Activated naive CD4-positive, alpha-beta T cell treated with anti-CD3 and anti-CD28 coated beads, Interleukin-2, amount 50 U/mL, for 24 hours (primary cell): Measurements from ENCODE around the gene ACKR3.

Source experiments
- H3K27ac Mint-ChIP-seq: one replicate; pipeline ENCODE4 v1.8.0; 2021; ENCODE audit warnings: mild to moderate bottlenecking, mixed read lengths
- H3K27me3 Mint-ChIP-seq: one replicate; pipeline ENCODE4 v1.8.0; 2021; ENCODE audit warnings: mixed read lengths
- H3K36me3 Mint-ChIP-seq: one replicate; pipeline ENCODE4 v1.8.0; 2021; ENCODE audit warnings: mixed read lengths
- H3K4me1 Mint-ChIP-seq: one replicate; pipeline ENCODE4 v1.8.0; 2021; ENCODE audit warnings: mixed read lengths
- H3K4me3 Mint-ChIP-seq: one replicate; pipeline ENCODE4 v1.8.0; 2021; ENCODE audit warnings: mild to moderate bottlenecking, mixed read lengths
- H3K9me3 Mint-ChIP-seq: one replicate; pipeline ENCODE4 v1.8.0; 2021; ENCODE audit warnings: mixed read lengths

Gene ACKR3

DNA sequence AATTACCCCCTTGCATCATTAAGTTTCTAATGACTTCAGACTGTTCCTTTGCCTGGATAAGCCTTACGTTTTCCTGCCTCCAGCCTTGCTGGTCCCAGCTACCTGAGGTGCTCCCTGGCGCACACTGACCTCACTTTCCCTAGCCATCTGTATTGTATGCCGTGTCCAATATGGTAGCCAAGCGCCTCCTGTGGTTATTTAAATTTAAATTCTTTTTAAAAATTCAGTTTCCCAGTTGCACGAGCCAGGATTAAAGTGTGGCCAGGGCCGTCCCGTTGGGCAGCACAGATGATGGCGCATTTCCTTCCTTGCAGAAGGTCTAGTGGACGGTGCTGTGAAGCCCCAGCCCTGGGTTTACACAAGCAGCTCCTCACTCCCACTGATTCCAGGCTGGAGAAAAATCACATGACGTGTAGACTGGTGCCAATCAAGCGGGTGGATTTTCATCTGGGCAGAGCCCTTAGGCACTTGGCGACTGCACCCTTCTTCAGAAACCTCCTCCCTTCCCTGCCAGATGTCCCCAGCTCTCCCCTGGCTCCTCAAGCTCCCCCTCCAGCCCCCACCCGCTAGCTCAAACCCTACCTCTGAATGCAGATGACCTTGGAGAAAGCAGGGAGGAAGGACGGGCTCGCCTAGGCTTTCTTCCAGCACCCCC is 33.9 kb downstream of the ACKR3 start:
- Mint-ChIP-seq H3K9me3 (no peaks in the 10 kb centered on the region), H3K4me1 (peaks cover 7% of the 10 kb centered on the region), H3K27ac (no peak overlapping the region), H3K4me3 (no peak overlapping the region), H3K36me3 (no peaks in the 10 kb centered on the region), H3K27me3 (peaks cover 9% of the 10 kb centered on the region)

- Mint-ChIP-seq H3K9me3 (no peaks in the 10 kb centered on the region), H3K36me3 (no peaks in the 10 kb centered on the region), H3K4me3 (no peak overlapping the region), H3K27me3 (peaks cover 9% of the 10 kb centered on the region), H3K27ac (no peak overlapping the region), H3K4me1 (peaks cover 7% of the 10 kb centered on the region)
Measured at GRCh38 chr2:236604575-236605344, 35.1 kb downstream of the ACKR3 start.

GRCh38 chr2:236605345-236605734 is 35.7 kb downstream of the ACKR3 start:
- H3K4me1 Mint-ChIP-seq = peaks cover 7% of the 10 kb centered on the region
- H3K9me3 Mint-ChIP-seq = no peaks in the 10 kb centered on the region
- peaks cover 9% of the 10 kb centered on the region for H3K27me3 Mint-ChIP-seq
- no peak overlapping the region for H3K27ac Mint-ChIP-seq
- no peaks in the 10 kb centered on the region for H3K36me3 Mint-ChIP-seq
- H3K4me3 Mint-ChIP-seq = no peak overlapping the region

DNA sequence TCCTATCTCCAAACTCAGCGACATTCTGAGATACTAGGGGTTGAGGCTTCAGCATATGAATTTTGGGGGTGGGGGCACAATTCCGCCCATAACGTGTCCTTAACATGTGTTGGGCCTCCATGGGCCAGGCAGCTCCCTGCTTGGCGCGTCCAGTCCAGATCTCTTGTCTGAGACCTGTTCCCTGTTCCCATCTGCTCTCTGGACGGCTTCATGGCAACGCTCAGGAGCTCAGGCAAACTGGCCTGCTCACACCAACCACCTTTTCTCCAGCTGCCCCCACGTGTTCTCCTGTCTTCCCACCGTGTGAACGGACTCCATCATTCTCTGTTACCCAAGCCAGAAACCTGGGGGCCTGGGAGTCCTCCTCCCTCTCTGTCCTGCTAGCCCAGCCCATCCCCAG is 36.4 kb downstream of the ACKR3 start:
- Mint-ChIP-seq H3K27me3 (peaks cover 9% of the 10 kb centered on the region), H3K27ac (no peak overlapping the region), H3K4me3 (no peak overlapping the region), H3K36me3 (no peaks in the 10 kb centered on the region), H3K9me3 (no peaks in the 10 kb centered on the region), H3K4me1 (peaks cover 7% of the 10 kb centered on the region)

- H3K36me3 Mint-ChIP-seq = no peaks in the 10 kb centered on the region
- no peaks in the 10 kb centered on the region for H3K9me3 Mint-ChIP-seq
- peaks cover 7% of the 10 kb centered on the region for H3K4me1 Mint-ChIP-seq
- no peak overlapping the region for H3K4me3 Mint-ChIP-seq
- H3K27me3 Mint-ChIP-seq = peaks cover 9% of the 10 kb centered on the region
- H3K27ac Mint-ChIP-seq = peak overlapping the region; percentile 74
Measured at GRCh38 chr2:236607471-236608187, 38.0 kb downstream of the ACKR3 start.

DNA sequence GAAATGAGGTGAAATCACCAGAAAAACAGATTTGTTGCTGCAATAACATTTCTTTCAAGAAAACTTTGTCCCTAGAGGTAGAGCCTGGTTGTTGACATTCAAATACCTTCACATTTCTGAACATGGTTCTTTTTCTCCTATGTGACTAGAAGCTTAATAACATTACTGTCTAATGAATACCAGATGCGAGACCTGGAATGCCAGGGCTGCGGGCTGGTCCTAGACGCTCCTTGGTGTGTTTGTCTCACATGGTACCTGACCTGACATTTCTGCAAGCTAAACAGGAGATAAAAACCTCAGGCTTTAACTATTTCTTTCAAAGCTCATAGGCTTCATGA is 38.5 kb downstream of the ACKR3 start:
- no peak overlapping the region for H3K27ac Mint-ChIP-seq
- H3K27me3 Mint-ChIP-seq = peaks cover 9% of the 10 kb centered on the region
- peaks cover 7% of the 10 kb centered on the region for H3K4me1 Mint-ChIP-seq
- H3K36me3 Mint-ChIP-seq = no peaks in the 10 kb centered on the region
- no peaks in the 10 kb centered on the region for H3K9me3 Mint-ChIP-seq
- H3K4me3 Mint-ChIP-seq = no peak overlapping the region

DNA sequence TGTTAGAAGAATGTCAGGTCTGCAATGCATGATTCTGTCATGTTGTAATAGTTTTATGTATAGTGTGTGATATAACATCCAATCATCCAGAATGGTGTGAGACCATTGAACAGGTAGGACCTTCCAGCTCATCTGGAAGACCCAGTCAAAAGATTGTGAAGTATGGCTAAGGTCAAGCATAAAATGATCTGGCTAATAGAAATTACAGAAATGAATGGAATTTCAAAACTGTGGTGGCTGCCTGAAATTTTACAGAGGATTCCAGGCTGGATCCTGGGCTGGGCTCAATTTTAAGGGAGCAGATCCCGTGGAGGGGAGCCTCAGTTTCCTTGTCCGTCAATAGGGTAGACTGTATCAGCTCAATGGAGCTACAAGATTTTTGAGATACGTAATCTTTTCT is 39.1 kb downstream of the ACKR3 start:
- no peaks in the 10 kb centered on the region for H3K9me3 Mint-ChIP-seq
- H3K4me3 Mint-ChIP-seq = no peak overlapping the region
- peaks cover 9% of the 10 kb centered on the region for H3K27me3 Mint-ChIP-seq
- H3K27ac Mint-ChIP-seq = no peak overlapping the region
- H3K4me1 Mint-ChIP-seq = peaks cover 7% of the 10 kb centered on the region
- no peaks in the 10 kb centered on the region for H3K36me3 Mint-ChIP-seq

DNA sequence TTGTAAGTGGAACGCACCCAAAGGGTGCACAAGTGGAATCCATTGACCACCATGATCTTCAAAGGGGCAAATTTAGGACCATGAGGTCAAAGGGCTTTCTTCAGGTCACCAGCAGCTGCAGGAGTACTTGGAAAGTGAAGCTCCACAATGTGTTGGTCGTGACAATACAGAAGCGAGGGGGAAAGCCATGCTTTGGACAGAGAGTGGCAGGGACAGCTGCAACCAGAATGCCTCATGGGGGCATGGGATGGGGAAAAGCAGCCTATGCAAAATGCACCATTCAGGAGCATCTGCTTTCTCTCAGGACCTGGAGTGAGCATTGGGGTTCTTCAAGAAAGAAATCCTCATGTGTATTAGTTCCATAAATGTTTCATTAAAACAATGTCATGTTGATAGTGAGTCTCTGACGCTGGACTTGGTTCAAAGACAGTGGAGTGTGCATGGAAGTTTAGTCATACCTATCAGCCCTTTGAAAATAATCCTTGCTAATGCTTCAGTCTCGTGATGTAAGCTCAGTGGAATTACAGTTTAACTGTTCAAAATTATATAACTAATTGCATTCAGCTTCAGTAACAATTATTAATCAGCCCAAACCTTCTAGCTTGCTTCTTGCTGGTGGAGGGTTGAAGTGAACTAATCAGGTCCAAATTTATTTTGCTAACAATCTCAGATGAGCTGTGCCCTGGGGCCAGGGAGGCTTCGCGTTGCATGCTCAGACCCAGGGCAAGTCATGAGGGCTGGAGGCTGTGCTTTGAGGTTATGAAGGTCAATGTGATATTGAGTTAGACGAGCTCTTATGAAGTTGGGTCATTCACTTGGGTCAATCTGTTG is 41.6 kb downstream of the ACKR3 start:
- Mint-ChIP-seq H3K36me3 (no peaks in the 10 kb centered on the region), H3K9me3 (no peaks in the 10 kb centered on the region), H3K4me1 (no peaks in the 10 kb centered on the region), H3K27ac (no peak overlapping the region), H3K27me3 (peaks cover 2% of the 10 kb centered on the region), H3K4me3 (no peak overlapping the region)

DNA sequence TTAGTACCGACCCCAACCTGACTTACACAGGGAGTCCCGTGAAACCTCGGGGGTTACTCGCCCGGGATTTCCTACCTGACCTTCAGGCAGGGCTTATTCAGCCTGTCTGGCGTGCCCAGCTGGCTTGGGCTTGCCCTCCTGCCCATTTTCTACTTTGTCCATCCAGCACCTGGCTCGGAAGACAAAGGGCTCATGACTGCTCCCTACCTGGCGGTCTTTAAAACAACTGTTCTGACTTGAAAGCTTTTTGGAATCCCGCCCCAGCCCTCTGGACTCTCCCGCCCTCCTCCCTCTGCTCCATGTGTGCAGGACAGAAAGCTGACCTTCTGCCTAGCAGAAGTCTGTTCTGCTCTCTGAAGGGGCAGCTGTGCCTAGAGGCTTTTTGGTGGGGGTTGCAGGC is 43.1 kb downstream of the ACKR3 start:
- Mint-ChIP-seq H3K27me3 (no peaks in the 10 kb centered on the region), H3K4me1 (peaks cover 2% of the 10 kb centered on the region)

DNA sequence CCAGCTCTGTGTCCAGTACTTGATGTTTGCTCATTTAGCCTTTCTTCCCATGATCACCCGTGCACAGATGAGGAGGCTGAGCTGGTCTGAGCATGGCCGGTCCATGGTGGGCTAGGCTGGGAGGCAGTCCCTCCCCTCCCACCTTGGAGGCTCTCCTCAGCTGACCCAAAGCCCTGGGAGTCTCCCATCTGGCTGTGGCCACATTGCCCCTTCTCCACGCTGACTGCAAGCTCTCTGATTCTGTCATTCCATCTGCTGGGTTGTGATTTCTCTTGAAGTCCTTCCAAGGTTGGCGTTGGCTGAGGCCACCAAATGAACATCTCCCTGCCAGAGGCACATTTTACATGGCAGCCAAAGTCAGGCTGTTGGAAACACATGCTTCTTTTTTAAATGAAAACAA is 44.0 kb downstream of the ACKR3 start:
- H3K9me3 Mint-ChIP-seq = no peaks in the 10 kb centered on the region
- H3K27me3 Mint-ChIP-seq = no peaks in the 10 kb centered on the region
- no peak overlapping the region for H3K4me3 Mint-ChIP-seq
- H3K36me3 Mint-ChIP-seq = no peaks in the 10 kb centered on the region
- peaks cover 6% of the 10 kb centered on the region for H3K4me1 Mint-ChIP-seq
- no peak overlapping the region for H3K27ac Mint-ChIP-seq

More for the DNA sequence above, 43.1 kb downstream of the ACKR3 start:
- H3K27ac Mint-ChIP-seq = no peak overlapping the region
- H3K9me3 Mint-ChIP-seq = no peaks in the 10 kb centered on the region
- no peaks in the 10 kb centered on the region for H3K36me3 Mint-ChIP-seq
- H3K4me3 Mint-ChIP-seq = no peak overlapping the region

GRCh38 chr2:236614551-236614950 is 44.9 kb downstream of the ACKR3 start:
- H3K4me1 Mint-ChIP-seq = peaks cover 15% of the 10 kb centered on the region
- no peaks in the 10 kb centered on the region for H3K36me3 Mint-ChIP-seq
- H3K4me3 Mint-ChIP-seq = no peak overlapping the region
- no peaks in the 10 kb centered on the region for H3K9me3 Mint-ChIP-seq
- no peak overlapping the region for H3K27ac Mint-ChIP-seq
- H3K27me3 Mint-ChIP-seq = no peaks in the 10 kb centered on the region

DNA sequence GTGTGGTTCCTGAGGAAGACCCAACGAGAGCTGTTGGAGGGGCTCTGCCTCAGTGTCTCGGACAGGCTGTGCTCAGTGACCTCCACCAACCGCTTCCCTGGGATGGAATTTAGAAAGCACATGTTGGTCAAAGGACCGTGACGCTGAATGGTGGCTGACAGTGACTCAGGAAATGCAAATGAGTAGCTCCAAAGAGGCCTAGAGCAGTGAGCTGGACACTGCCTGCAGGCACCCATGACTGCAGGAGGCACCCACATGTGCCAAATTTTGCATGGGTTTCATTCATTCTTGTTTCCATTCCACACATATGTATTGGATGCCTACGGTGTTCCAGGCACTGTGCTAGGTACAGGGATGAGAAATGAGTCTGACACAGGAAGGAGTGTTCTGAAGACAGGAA is 46.4 kb downstream of the ACKR3 start:
- no peak overlapping the region for H3K27ac Mint-ChIP-seq

DNA sequence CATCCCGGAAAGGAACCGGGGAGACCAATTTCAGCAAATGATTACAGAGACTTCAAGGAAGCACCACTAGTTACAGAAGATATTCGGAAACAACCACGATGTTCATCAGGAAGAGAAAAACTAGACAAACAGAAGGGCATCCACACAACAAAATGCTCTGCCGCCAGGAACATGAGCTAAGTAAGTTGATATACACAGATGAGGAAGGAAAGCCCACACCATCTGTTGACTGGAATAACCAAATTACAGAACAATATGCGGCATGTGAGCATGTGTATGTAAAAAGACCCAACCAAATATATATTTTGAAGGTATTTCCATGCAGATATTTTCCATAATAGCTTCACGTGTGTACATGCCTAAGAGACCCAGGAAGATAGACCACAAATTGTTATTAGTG is 47.0 kb downstream of the ACKR3 start:
- H3K36me3 Mint-ChIP-seq = no peaks in the 10 kb centered on the region
- peaks cover 34% of the 10 kb centered on the region for H3K4me1 Mint-ChIP-seq
- H3K4me3 Mint-ChIP-seq = no peak overlapping the region
- no peak overlapping the region for H3K27ac Mint-ChIP-seq
- H3K9me3 Mint-ChIP-seq = no peaks in the 10 kb centered on the region
- no peaks in the 10 kb centered on the region for H3K27me3 Mint-ChIP-seq

More for the DNA sequence above, 46.4 kb downstream of the ACKR3 start:
- Mint-ChIP-seq H3K4me3 (no peak overlapping the region), H3K27me3 (no peaks in the 10 kb centered on the region), H3K36me3 (no peaks in the 10 kb centered on the region), H3K9me3 (no peaks in the 10 kb centered on the region), H3K4me1 (peaks cover 30% of the 10 kb centered on the region)

GRCh38 chr2:236617221-236617737 is 47.7 kb downstream of the ACKR3 start:
- H3K27ac Mint-ChIP-seq = no peak overlapping the region
- no peaks in the 10 kb centered on the region for H3K27me3 Mint-ChIP-seq
- no peak overlapping the region for H3K4me3 Mint-ChIP-seq
- H3K9me3 Mint-ChIP-seq = no peaks in the 10 kb centered on the region
- H3K36me3 Mint-ChIP-seq = no peaks in the 10 kb centered on the region
- H3K4me1 Mint-ChIP-seq = peaks cover 34% of the 10 kb centered on the region

- Mint-ChIP-seq H3K4me3 (no peak overlapping the region), H3K9me3 (no peaks in the 10 kb centered on the region), H3K4me1 (peaks cover 34% of the 10 kb centered on the region), H3K36me3 (no peaks in the 10 kb centered on the region), H3K27me3 (no peaks in the 10 kb centered on the region), H3K27ac (no peak overlapping the region)
Measured at GRCh38 chr2:236617796-236618195, 48.2 kb downstream of the ACKR3 start.
